IMR-90 (cell line): ENCODE measurements around the gene BPGM. TPM values are rescaled to one million over a fixed set of nuclear protein-coding genes. Genes with fewer than 3 reads are reported as not detected.
A peak's percentile ranks its signal among the peaks of the same experiment; 100 is the strongest.

Experiments used
- ATAC-seq: fragments of 200-7000 bp; cut with Tn5 transposase; 2 replicates; pipeline ENCODE4 v1.9.1; 2020; ENCODE audit warnings: low read depth, mild to moderate bottlenecking, moderate library complexity
- BruUV-seq: library from RNA; stranded (reverse); fragments of 400-500 nt; replicated peaks from 2 replicates; lab custom pipeline; 2021; lab: Mats Ljungman, UMichigan
- CTCF ChIA-PET: fragments of 300-600 bp; formaldehyde crosslinking; extraction: SDS; loops from one replicate; lab custom pipeline; 2021; ENCODE audit warnings: antibody characterized with exemption; lab: Yijun Ruan, JAX
- POLR2A ChIA-PET: fragments of 300-600 bp; sonication (Branson Sonifier 250); formaldehyde crosslinking; loops from one replicate; lab custom pipeline; 2022; ENCODE audit warnings: antibody characterized with exemption; ENCODE audit not compliant: unreplicated experiment; lab: Charles Lee
- DNase-seq: peaks from one replicate; pipeline ENCODE4 v3.0.0; 2013
- H2AFZ ChIP-seq: replicated peaks from 2 replicates; pipeline ENCODE3; 2013; ENCODE audit warnings: low read length, mild to moderate bottlenecking; ENCODE audit not compliant: poor library complexity
- H2AK5ac ChIP-seq: 2 replicates; pipeline ENCODE4 v1.6.1; 2013; ENCODE audit warnings: low read depth, low read length, inconsistent platforms
- H2AK9ac ChIP-seq: replicated peaks from 2 replicates; pipeline ENCODE3; 2013; ENCODE audit warnings: mild to moderate bottlenecking, low read depth, low read length, moderate library complexity; ENCODE audit not compliant: poor library complexity
- H2BK120ac ChIP-seq: 2 replicates; pipeline ENCODE4 v1.6.1; 2013; ENCODE audit warnings: low read depth, low read length, inconsistent platforms
- H2BK15ac ChIP-seq: 3 replicates; pipeline ENCODE4 v1.6.1; 2013; ENCODE audit warnings: low read depth, low read length, inconsistent platforms
- H2BK20ac ChIP-seq: 2 replicates; pipeline ENCODE4 v1.6.1; 2013; ENCODE audit warnings: low read depth, mild to moderate bottlenecking, inconsistent platforms, low read length, moderate library complexity
- H2BK5ac ChIP-seq: 2 replicates; pipeline ENCODE4 v1.6.1; 2013; ENCODE audit warnings: mild to moderate bottlenecking, low read depth, low read length, inconsistent platforms; ENCODE audit not compliant: poor library complexity, severe bottlenecking
- H3K14ac ChIP-seq: replicated peaks from 2 replicates; pipeline ENCODE4 v1.6.1; 2013; ENCODE audit warnings: low read depth, low read length, inconsistent platforms
- H3K18ac ChIP-seq: 2 replicates; pipeline ENCODE4 v1.6.1; 2013; ENCODE audit warnings: low read depth, low read length, control low read depth
- H3K23ac ChIP-seq: 2 replicates; pipeline ENCODE4 v1.6.1; 2013; ENCODE audit warnings: low read depth, low read length, inconsistent platforms
- H3K27ac ChIP-seq: 2 replicates; pipeline ENCODE4 v1.5.1; 2013; ENCODE audit warnings: mild to moderate bottlenecking, control low read depth, low read length; ENCODE audit not compliant: insufficient read depth
- H3K27me3 ChIP-seq: 2 replicates; pipeline ENCODE4 v1.6.1; 2013; ENCODE audit warnings: low read length; ENCODE audit not compliant: control insufficient read depth, insufficient read depth
- H3K36me3 ChIP-seq: 2 replicates; pipeline ENCODE4 v1.6.1; 2013; ENCODE audit warnings: low read length, mixed read lengths; ENCODE audit not compliant: control insufficient read depth, insufficient read depth
- H3K4ac ChIP-seq: 2 replicates; pipeline ENCODE4 v1.6.1; 2013; ENCODE audit warnings: low read depth, low read length, inconsistent platforms
- H3K4me1 ChIP-seq: 2 replicates; pipeline ENCODE4 v1.6.1; 2013; ENCODE audit warnings: low read length, mixed read lengths; ENCODE audit not compliant: control insufficient read depth, insufficient read depth
- H3K4me2 ChIP-seq: 2 replicates; pipeline ENCODE4 v1.6.1; 2013; ENCODE audit warnings: low read depth, mild to moderate bottlenecking, control low read depth, low read length, moderate library complexity
- H3K4me3 ChIP-seq: 2 replicates; pipeline ENCODE4 v1.5.1; 2013; ENCODE audit warnings: low read depth, mild to moderate bottlenecking, control low read depth, low read length, moderate library complexity; ENCODE audit not compliant: insufficient read depth
- H3K56ac ChIP-seq: 2 replicates; pipeline ENCODE4 v1.6.1; 2013; ENCODE audit warnings: low read length, inconsistent platforms; ENCODE audit not compliant: insufficient read depth; ENCODE audit errors: extremely low read depth
- H3K79me1 ChIP-seq, 2 experiments: 2 replicates each; pipeline ENCODE4 v1.6.1; 2013; ENCODE audit warnings: low read length in 2 of 2, inconsistent platforms in 1 of 2, low read depth in 1 of 2
- H3K9ac ChIP-seq: 2 replicates; pipeline ENCODE4 v1.6.1; 2013; ENCODE audit warnings: low read depth, low read length, control low read depth
- H3K9me1 ChIP-seq: 2 replicates; pipeline ENCODE4 v1.6.1; 2013; ENCODE audit warnings: low read length, inconsistent platforms; ENCODE audit not compliant: insufficient read depth
- H3K9me3 ChIP-seq: 2 replicates; pipeline ENCODE4 v1.6.1; 2013; ENCODE audit warnings: low read length; ENCODE audit not compliant: control insufficient read depth, insufficient read depth
- H4K20me1 ChIP-seq: 2 replicates; pipeline ENCODE4 v1.6.1; 2013; ENCODE audit warnings: low read length, inconsistent platforms; ENCODE audit not compliant: insufficient read depth
- H4K5ac ChIP-seq: 2 replicates; pipeline ENCODE4 v1.6.1; 2013; ENCODE audit warnings: mild to moderate bottlenecking, low read depth, low read length, control low read depth
- H4K8ac ChIP-seq, 2 experiments: 2 replicates each; pipeline ENCODE4 v1.6.1; 2013; ENCODE audit warnings: low read depth in 2 of 2, low read length in 2 of 2, control low read depth in 1 of 2, inconsistent platforms in 1 of 2
- H4K91ac ChIP-seq: 2 replicates; pipeline ENCODE4 v1.6.1; 2013; ENCODE audit warnings: low read depth, low read length, inconsistent platforms; ENCODE audit not compliant: insufficient read depth
- CTCF ChIP-seq: conservative IDR thresholded peaks from 2 replicates; pipeline ENCODE4 v1.5.1; 2012; ENCODE audit warnings: mild to moderate bottlenecking, low read depth, low read length, improper control_type of control experiment
- ELK1 ChIP-seq: fragments of 150-350 bp; IDR thresholded peaks from 2 replicates; pipeline ENCODE4 v1.6.1; 2016; ENCODE audit warnings: low read depth, mild to moderate bottlenecking, low read length, moderate library complexity, borderline replicate concordance
- FOS ChIP-seq: fragments of 150-350 bp; IDR thresholded peaks from 2 replicates; pipeline ENCODE4 v1.6.1; 2016; ENCODE audit warnings: low read depth, low read length
- MAZ ChIP-seq: IDR thresholded peaks from 2 replicates; pipeline ENCODE4 v1.6.1; 2012; ENCODE audit warnings: low read depth, mild to moderate bottlenecking, low read length, improper control_type of control experiment, moderate library complexity, borderline replicate concordance
- NFE2L2 ChIP-seq: fragments of 150-350 bp; IDR thresholded peaks from 2 replicates; pipeline ENCODE4 v1.6.1; 2016; ENCODE audit warnings: low read depth, mild to moderate bottlenecking, low read length
- RAD21 ChIP-seq: IDR thresholded peaks from 2 replicates; pipeline ENCODE4 v1.6.1; 2012; ENCODE audit warnings: low read length, improper control_type of control experiment
- RFX5 ChIP-seq: IDR thresholded peaks from 2 replicates; pipeline ENCODE4 v1.8.0; 2012; ENCODE audit warnings: low read depth, mild to moderate bottlenecking, low read length, moderate library complexity
- USF2 ChIP-seq: fragments of 150-350 bp; IDR thresholded peaks from 2 replicates; pipeline ENCODE4 v1.6.1; 2017; ENCODE audit warnings: mild to moderate bottlenecking, antibody characterized with exemption, low read length, low read depth
- WGBS, 2 experiments: methylation state at CpG; one replicate each; pipeline versions ENCODE4 v1.1.5 to v1.1.7; 2013; ENCODE audit warnings: missing lambda C conversion rate in 2 of 2; ENCODE audit not compliant: insufficient read length in 1 of 2; ENCODE audit errors: extremely low coverage in 2 of 2; 5-methylcytosine and 5-hydroxymethylcytosine counted together
- dilution Hi-C: fragments of 300-500 bp; cut with HindIII; formaldehyde crosslinking; loops from one replicate; pipeline ENCODE4 v1.14.3; 2018; ENCODE audit warnings: low sequenced_read_pairs; ENCODE audit not compliant: unreplicated experiment
- in situ Hi-C: fragments of 300-500 bp; cut with MboI; formaldehyde crosslinking; loops from 3 replicates; pipeline ENCODE4 v1.14.3; 2019; ENCODE audit warnings: low sequenced_read_pairs, inconsistent platforms, mixed read lengths
- intact Hi-C: fragments of 100-400 bp; cut with micrococcal nuclease; formaldehyde crosslinking; loops from 2 replicates; pipeline ENCODE4 v1.10.0; 2022
- polyA plus RNA-seq, 3 experiments: library from polyadenylated mRNA; depleted of rRNA; stranded (reverse); fragments of >200 nt; gene quantifications; 2 replicates each; pipeline ENCODE4 v1.2.3, GENCODE V29; 2012; ENCODE audit warnings: low replicate concordance in 1 of 3
- total RNA-seq: library from RNA; depleted of rRNA; stranded (reverse); fragments of >200 nt; gene quantifications from 2 replicates; pipeline ENCODE4 v1.2.3, GENCODE V29; 2012

BPGM gene
- total and polyA plus RNA-seq, 2 of the 4 experiments (the other 2 are of a cell fraction): 18.8 to 20.0 TPM

- H4K91ac ChIP-seq: no peak overlapping the region
- no TSS peak for BruUV-seq
- H3K4me1 ChIP-seq: peaks cover 11% of the 10 kb centered on the region
- no peak overlapping the region for H2BK20ac ChIP-seq
- H3K56ac ChIP-seq: no peak overlapping the region
- in situ Hi-C loops: no loop called here
- ChIA-PET CTCF (interaction anchor here (0.8 kb wide), 1 partner anchor 551 kb away, joined by 3 read pairs; no protein-coding TSS in a partner anchor), POLR2A (no interaction called here)
- H3K4me2 ChIP-seq: no peak overlapping the region
- no peak overlapping the region for H3K27ac ChIP-seq
- H4K8ac ChIP-seq: no peak overlapping the region
- no peak overlapping the region; the same call in 1 of the 2 replicates for H4K5ac ChIP-seq
- no peak overlapping the region for H3K9ac ChIP-seq
- no peak overlapping the region for H2AK5ac ChIP-seq
- intact Hi-C loops: no loop called here
- H3K23ac ChIP-seq: peak overlapping the region; percentile 42; the same call in 1 of the 2 replicates
- H2BK120ac ChIP-seq: no peak overlapping the region
- no peak overlapping the region for H3K4me3 ChIP-seq
- DNase-seq (no peak), ATAC-seq (no peak)
- H3K4ac ChIP-seq: no peak overlapping the region
- no peak overlapping the region for H2AK9ac ChIP-seq
- no peak overlapping the region for H3K18ac ChIP-seq
- dilution Hi-C loops: no loop called here
- no peak overlapping the region for H3K14ac ChIP-seq
- TF ChIP-seq MAZ (no peak), RAD21 (no peak), ELK1 (no peak), FOS (no peak), NFE2L2 (no peak), USF2 (no peak), CTCF (no peak), RFX5 (no peak)
- peaks cover 34 to 67% of the 10 kb centered on the region in 2 experiments for H3K79me1 ChIP-seq
- H3K9me3 ChIP-seq: no peaks in the 10 kb centered on the region
- peaks cover 16% of the 10 kb centered on the region for H3K9me1 ChIP-seq
- no CpG with 5 or more reads among the region's 4 CpGs for WGBS, 2 experiments
- no peaks in the 10 kb centered on the region for H3K27me3 ChIP-seq
- no peak overlapping the region for H2BK15ac ChIP-seq
- no peak overlapping the region for H2BK5ac ChIP-seq
- H4K20me1 ChIP-seq: no peaks in the 10 kb centered on the region
- no peaks in the 10 kb centered on the region for H3K36me3 ChIP-seq
- H2AFZ ChIP-seq: no peak overlapping the region
Measured at GRCh38 chr7:134654104-134654775, 7.6 kb downstream of the BPGM start.
